ENCODE measurements around the gene MCOLN1.

Gene MCOLN1

GRCh38 chr19:7544626-7545025 lies 22.2 kb downstream of the MCOLN1 start:
- no peak for DNase-seq (ENCODE audit: low spot score)

GRCh38 chr19:7545300-7545699 lies 22.9 kb downstream of the MCOLN1 start:
- no peak for DNase-seq (ENCODE audit: low spot score)

GRCh38 chr19:7545904-7546303 lies 23.5 kb downstream of the MCOLN1 start:
- DNase-seq (ENCODE audit: low spot score) = no peak

GRCh38 chr19:7547159-7547558 lies 24.7 kb downstream of the MCOLN1 start:
- DNase-seq (ENCODE audit: low spot score) = no peak

GRCh38 chr19:7549429-7550148 lies 27.2 kb downstream of the MCOLN1 start:
- DNase-seq (ENCODE audit: low spot score) = no peak

- DNase-seq (ENCODE audit: low spot score) = no peak
Measured at GRCh38 chr19:7550169-7550770, 27.8 kb downstream of the MCOLN1 start.

- DNase-seq (ENCODE audit: low spot score) = peak; percentile 45
Measured at GRCh38 chr19:7550987-7551761, 28.8 kb downstream of the MCOLN1 start.

GRCh38 chr19:7552781-7553180 lies 30.4 kb downstream of the MCOLN1 start:
- no peak for DNase-seq (ENCODE audit: low spot score)

- no peak for DNase-seq (ENCODE audit: low spot score)
Measured at GRCh38 chr19:7554565-7554964, 32.1 kb downstream of the MCOLN1 start.

GRCh38 chr19:7554990-7555864 lies 32.8 kb downstream of the MCOLN1 start:
- peak; percentile 26 for DNase-seq (ENCODE audit: low spot score)

- DNase-seq (ENCODE audit: low spot score) = no peak
Measured at GRCh38 chr19:7556696-7557315, 34.4 kb downstream of the MCOLN1 start.

- DNase-seq (ENCODE audit: low spot score) = no peak
Measured at GRCh38 chr19:7558667-7559066, 36.2 kb downstream of the MCOLN1 start.

- no peak for DNase-seq (ENCODE audit: low spot score)
Measured at GRCh38 chr19:7559102-7559501, 36.7 kb downstream of the MCOLN1 start.

- no peak for DNase-seq (ENCODE audit: low spot score)
Measured at GRCh38 chr19:7560255-7560654, 37.8 kb downstream of the MCOLN1 start.

- no peak for DNase-seq (ENCODE audit: low spot score)
Measured at GRCh38 chr19:7561325-7561724, 38.9 kb downstream of the MCOLN1 start.

GRCh38 chr19:7562646-7563393 lies 40.4 kb downstream of the MCOLN1 start:
- DNase-seq (ENCODE audit: low spot score) = no peak

GRCh38 chr19:7564866-7565265 lies 42.4 kb downstream of the MCOLN1 start:
- DNase-seq (ENCODE audit: low spot score) = no peak

- DNase-seq (ENCODE audit: low spot score) = no peak
Measured at GRCh38 chr19:7565332-7565731, 42.9 kb downstream of the MCOLN1 start.

GRCh38 chr19:7570761-7571160 lies 48.3 kb downstream of the MCOLN1 start:
- DNase-seq (ENCODE audit: low spot score) = no peak

- peak; percentile 27 for DNase-seq (ENCODE audit: low spot score)
Measured at GRCh38 chr19:7575434-7576040, 53.1 kb downstream of the MCOLN1 start.

Data from hematopoietic multipotent progenitor cell treated with erythropoietin and hydrocortisone succinate and interleukin-3 and kit ligand, for 15 days (in vitro differentiated cells).